ENCODE data around the gene MCM6.

MCM6 gene

DNA sequence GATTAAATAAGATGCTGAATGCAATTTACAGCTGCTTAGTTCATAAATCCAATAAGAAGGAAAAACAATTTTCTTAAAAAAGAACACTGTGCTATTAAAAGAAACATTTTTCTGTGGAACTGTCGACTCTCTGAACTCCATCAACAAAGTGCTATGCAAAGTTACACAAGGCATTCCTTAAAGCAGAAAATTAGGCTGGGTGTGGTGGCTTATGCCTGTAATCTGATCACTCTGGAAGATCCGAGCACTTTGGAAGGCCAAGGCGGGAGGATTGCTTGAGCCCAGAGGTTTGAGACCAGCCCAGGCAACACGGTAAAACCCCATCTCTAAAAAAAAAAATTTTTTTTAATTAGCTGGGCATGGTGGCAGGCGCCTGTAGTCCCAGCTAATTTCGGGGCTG, 13.0 kb downstream of the MCM6 start:
- DNase-seq (ENCODE audit: low read depth in 3 of 3), result no peak

DNA sequence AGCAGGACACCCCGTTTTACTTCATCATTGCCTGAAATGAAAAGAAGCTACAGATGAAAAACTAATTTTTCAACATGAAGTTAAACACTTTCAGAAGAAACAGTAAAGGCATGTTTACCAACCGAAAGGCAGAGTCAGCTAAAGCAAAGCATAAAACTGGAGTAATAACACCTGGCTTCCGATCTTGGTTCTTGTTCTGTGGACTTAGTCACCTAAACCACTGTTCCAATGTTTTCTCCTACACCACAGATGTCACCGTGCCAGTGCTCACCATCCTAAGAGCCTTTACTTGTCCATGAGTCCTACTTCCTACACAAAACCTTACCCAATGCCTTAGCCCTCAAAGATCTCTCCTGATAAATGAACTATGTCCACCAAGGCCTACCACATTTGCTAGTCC, 13.5 kb downstream of the MCM6 start:
- DNase-seq (ENCODE audit: low read depth in 3 of 3), result no peak

DNA sequence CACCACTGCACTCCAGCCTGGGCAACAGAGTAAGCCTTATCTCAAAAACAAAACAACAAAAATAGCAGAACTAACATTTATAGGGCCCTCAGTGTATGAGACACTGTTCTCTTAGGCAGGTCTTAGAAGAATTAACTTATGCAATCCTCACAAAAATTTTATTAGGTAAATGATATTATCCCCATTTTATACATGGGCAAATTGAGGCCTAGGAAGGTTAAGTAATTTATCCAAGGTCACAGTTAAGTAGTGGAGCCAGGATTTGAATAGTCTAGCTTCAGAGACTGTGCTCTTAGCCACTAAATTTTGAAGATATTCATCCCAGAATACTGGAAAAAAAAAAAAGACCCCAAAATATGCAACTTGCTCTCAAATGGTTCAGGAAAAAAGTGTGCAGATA, 22.8 kb downstream of the MCM6 start:
- DNase-seq (ENCODE audit: low read depth in 3 of 3), result no peak

GRCh38 chr2:135851858-135852257, 24.4 kb downstream of the MCM6 start:
- no peak for DNase-seq (ENCODE audit: low read depth in 3 of 3)

- DNase-seq (ENCODE audit: low read depth in 3 of 3), result no peak
Measured at GRCh38 chr2:135850892-135851668, 25.2 kb downstream of the MCM6 start.

DNA sequence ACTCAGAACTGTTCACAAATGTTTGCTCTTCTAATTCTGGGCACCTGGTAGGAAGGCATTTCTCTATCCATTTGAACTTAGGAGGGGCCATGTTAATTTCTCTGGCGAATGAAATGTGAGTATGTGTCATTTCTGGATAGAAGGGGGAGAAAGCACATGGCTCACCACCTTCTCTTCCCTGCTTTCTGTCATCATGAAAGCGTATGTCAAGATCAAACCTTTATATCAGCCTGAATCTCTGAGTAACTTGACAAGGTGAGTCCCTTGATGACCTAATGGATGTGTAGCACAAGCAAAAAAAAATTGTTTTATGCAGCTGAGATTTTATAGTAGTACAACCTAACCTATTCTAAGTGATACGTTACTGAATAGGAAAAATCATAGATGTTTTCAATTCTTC, 27.2 kb downstream of the MCM6 start:
- DNase-seq (ENCODE audit: low read depth in 3 of 3), result no peak

DNA sequence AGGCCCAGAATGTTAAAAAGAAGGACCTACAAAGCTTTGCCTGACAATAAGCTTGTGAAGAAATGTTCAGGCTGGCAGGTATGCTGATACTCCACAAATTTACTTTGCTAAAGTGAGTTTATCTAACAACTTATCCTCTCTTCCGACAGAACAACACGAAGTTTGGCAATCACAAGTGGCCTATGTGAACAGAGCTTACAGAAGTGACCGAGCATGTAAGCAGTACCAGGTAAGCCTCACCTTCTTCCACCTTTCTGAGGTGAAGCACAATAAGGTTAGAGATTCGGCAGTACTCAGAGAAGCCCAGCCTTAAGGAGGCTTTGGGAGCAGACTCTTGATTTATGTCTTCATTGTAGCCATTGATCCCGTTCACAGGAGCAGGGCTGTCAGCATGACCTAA, 30.2 kb downstream of the MCM6 start:
- DNase-seq (ENCODE audit: low read depth in 3 of 3), result no peak

DNA sequence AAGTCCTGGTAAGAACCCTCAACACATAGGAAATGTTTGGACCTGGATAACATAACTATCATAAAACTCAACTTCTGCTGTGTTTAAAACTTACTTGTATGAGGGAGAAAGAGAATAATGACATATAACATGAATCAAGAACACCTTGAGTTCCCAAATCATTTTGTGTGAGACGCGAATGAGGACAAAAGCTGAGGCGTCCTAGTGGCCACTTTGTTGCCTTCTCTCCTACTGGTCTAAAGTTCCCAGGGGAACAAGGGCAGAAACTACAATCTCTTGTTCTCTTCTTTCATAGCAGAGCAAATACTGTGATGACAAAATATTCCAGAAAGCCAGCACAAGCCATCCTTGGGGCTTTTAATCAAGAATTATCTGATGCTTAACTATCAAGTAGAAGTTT, 31.0 kb downstream of the MCM6 start:
- no peak for DNase-seq (ENCODE audit: low read depth in 3 of 3)

- DNase-seq (ENCODE audit: low read depth in 3 of 3), result no peak
Measured at GRCh38 chr2:135844301-135844895, 31.8 kb downstream of the MCM6 start.

- no peak for DNase-seq (ENCODE audit: low read depth in 3 of 3)
Measured at GRCh38 chr2:135843671-135844070, 32.6 kb downstream of the MCM6 start.

GRCh38 chr2:135840601-135841000, 35.6 kb downstream of the MCM6 start:
- no peak for DNase-seq (ENCODE audit: low read depth in 3 of 3)

DNA sequence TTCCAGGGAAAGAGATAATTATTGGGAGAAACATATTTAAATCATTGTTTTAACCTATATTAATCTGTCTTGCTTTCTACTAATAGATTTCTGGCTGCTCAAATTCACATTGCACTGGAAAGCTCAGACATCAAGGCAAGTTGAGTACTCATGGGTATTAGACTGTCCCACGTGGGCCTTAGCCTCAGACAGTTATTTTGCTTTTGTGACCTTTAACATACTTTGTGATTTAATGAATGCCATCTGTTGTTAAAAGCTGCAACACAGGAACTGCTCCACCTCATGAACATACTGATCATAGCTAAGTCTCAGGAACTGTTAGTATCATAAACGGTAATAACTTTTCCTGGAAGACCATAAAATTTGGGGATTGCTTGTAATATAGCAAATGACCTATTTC, 36.5 kb downstream of the MCM6 start:
- no peak for DNase-seq (ENCODE audit: low read depth in 3 of 3)

GRCh38 chr2:135838502-135838901, 37.7 kb downstream of the MCM6 start:
- no peak for DNase-seq (ENCODE audit: low read depth in 3 of 3)

- no peak for DNase-seq (ENCODE audit: low read depth in 3 of 3)
Measured at GRCh38 chr2:135836596-135837270, 39.5 kb downstream of the MCM6 start, which contains the start of gene LCT. TSS of gene LCT (minus strand) at chr2:135837184. CDS start at chr2:135837169, 15 bp downstream.

GRCh38 chr2:135832891-135833290, 43.4 kb downstream of the MCM6 start:
- DNase-seq (ENCODE audit: low read depth in 3 of 3), result no peak

DNA sequence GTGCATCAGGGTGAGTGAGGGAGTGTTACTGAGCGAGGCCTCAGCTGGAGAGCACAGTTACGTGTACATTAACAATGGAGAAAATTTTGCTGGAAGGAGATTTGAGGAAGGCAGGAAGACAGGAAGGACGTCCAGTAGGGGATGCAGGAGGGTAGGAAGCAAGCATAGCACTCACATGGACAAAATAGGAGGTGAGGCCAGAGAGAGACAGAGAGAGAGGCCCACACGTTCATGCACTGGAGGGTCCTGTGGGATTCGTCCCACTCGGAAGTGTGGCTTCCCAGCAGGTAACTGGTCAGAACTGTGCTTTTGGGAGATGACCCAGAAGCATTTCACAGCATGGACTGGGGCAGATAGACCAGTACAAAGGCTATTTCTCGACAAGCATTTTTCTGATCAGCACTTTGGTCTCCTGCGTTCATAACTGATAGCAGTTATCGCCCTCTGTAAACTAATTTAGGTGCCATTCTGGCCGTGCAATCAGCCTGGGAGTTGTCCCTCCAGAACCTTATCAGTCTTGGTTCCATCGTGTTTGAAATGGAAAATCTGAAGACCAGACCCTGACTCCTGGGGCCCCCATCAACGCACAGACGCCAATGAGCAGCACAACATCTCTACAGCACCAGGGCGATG, 44.9 kb downstream of the MCM6 start:
- no peak for DNase-seq (ENCODE audit: low read depth in 3 of 3)

DNA sequence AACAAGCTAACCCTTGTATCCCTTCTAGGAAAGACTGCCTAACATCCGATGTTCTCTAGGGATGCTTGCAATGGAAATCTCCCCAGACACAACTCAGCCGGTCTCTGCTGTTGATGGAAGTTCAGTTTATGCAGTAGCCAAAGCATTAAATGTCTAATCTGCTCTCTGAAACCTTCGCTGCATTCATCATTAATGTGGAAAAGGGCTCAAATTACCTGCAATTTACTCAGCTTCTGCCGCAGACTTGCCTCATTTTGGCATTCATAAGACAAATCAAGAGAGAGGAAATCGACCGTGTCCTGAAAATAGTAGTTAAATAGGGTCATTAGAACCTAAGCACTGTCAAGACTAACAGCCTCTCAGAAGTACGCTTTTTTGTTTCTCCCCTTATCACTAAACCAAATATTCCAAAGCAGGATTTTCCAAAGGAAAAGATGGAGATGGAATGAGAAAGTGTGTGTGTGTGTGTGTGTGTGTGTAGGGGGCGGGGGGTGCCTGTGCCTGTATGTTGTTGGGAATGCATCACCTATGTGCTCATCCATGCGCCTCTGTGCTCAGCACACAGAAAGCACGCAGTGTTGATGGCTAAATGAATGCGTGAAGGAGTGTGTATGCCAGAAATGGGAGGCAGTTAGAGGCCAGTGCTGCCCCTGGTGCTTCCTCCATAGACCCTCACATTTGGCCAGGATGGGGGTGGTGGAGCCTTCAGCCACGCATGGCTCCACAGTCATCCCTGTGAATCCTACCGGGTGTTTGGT, 46.7 kb downstream of the MCM6 start:
- no peak for DNase-seq (ENCODE audit: low read depth in 3 of 3)

- DNase-seq (ENCODE audit: low read depth in 3 of 3), result no peak
Measured at GRCh38 chr2:135826544-135826943, 49.7 kb downstream of the MCM6 start.

GRCh38 chr2:135825550-135826176, 50.6 kb downstream of the MCM6 start:
- no peak for DNase-seq (ENCODE audit: low read depth in 3 of 3)

GRCh38 chr2:135825131-135825530, 51.1 kb downstream of the MCM6 start:
- DNase-seq (ENCODE audit: low read depth in 3 of 3), result no peak

DNA sequence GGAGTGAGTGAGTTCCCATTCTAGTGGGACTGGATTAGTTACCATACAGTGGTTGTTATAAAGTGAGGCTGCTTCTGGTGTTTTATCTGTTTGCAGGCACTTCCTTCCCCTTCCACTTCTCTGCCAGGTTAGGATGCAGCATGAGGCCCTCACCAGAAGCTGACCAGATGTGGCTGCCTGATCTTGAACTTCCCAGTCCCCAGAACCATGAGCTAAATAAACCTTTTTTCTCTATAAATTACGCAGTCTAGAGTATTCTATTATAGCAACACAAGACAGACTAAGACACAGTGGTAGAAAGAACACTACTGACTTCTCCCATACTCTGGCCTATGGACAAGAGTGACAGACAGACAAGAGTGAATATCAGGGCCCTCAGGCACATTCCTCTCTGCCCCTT, 53.4 kb downstream of the MCM6 start:
- DNase-seq (ENCODE audit: low read depth in 3 of 3), result no peak
